ENCODE data around the gene CYB5R2.

The CYB5R2 gene

GRCh38 chr11:7654195-7654705 lies 19.1 kb downstream of the CYB5R2 start:
- Histone ChIP-seq H3K9ac (ENCODE audit: low read depth, low read length, poor library complexity, severe bottlenecking) (no peak overlapping the region), H3K4me2 (ENCODE audit: low read depth, low read length, poor library complexity, severe bottlenecking) (no peak overlapping the region), H3K4me1 (ENCODE audit: insufficient read depth, low read length, poor library complexity, severe bottlenecking) (no peaks in the 10 kb centered on the region), H3K36me3 (ENCODE audit: insufficient read depth, low read length) (no peaks in the 10 kb centered on the region), H3K9me3 (ENCODE audit: insufficient read depth, low read depth, low read length) (no peaks in the 10 kb centered on the region), H4K20me1 (ENCODE audit: insufficient read depth, low read length, poor library complexity, severe bottlenecking) (no peaks in the 10 kb centered on the region), H3K4me3 (ENCODE audit: low read length, poor library complexity, severe bottlenecking) (no peak overlapping the region), H3K27me3 (ENCODE audit: insufficient read depth, low read length, poor library complexity, severe bottlenecking) (no peaks in the 10 kb centered on the region), H3K9me2 (replicated peaks; ENCODE audit: low read depth, low read length) (no peaks in the 10 kb centered on the region), H2AFZ (ENCODE audit: low read length) (no peak overlapping the region), H3K79me2 (ENCODE audit: insufficient read depth, low read length) (no peaks in the 10 kb centered on the region), H3F3A (ENCODE audit: low read depth) (no peaks in the 10 kb centered on the region)
- TF ChIP-seq EZH2phosphoT487 (IDR thresholded peaks at IDR 0.05; ENCODE audit: borderline replicate concordance) (no peak), CTCF (conservative IDR thresholded peaks at IDR 0.05; ENCODE audit: low read length) (no peak)

GRCh38 chr11:7651700-7652099 lies 21.6 kb downstream of the CYB5R2 start:
- no peak overlapping the region for H3K4me2 ChIP-seq (ENCODE audit: low read depth, low read length, poor library complexity, severe bottlenecking)

GRCh38 chr11:7651140-7651551 lies 22.2 kb downstream of the CYB5R2 start:
- Histone ChIP-seq H3K4me1 (ENCODE audit: insufficient read depth, low read length, poor library complexity, severe bottlenecking) (no peaks in the 10 kb centered on the region), H3K9ac (ENCODE audit: low read depth, low read length, poor library complexity, severe bottlenecking) (no peak overlapping the region), H3K9me2 (replicated peaks; ENCODE audit: low read depth, low read length) (no peaks in the 10 kb centered on the region), H3F3A (ENCODE audit: low read depth) (no peaks in the 10 kb centered on the region), H3K27me3 (ENCODE audit: insufficient read depth, low read length, poor library complexity, severe bottlenecking) (no peaks in the 10 kb centered on the region), H3K79me2 (ENCODE audit: insufficient read depth, low read length) (no peaks in the 10 kb centered on the region), H3K4me3 (ENCODE audit: low read length, poor library complexity, severe bottlenecking) (no peak overlapping the region), H3K4me2 (ENCODE audit: low read depth, low read length, poor library complexity, severe bottlenecking) (no peak overlapping the region), H3K9me3 (ENCODE audit: insufficient read depth, low read depth, low read length) (no peaks in the 10 kb centered on the region), H2AFZ (ENCODE audit: low read length) (no peak overlapping the region), H4K20me1 (ENCODE audit: insufficient read depth, low read length, poor library complexity, severe bottlenecking) (no peaks in the 10 kb centered on the region), H3K36me3 (ENCODE audit: insufficient read depth, low read length) (no peaks in the 10 kb centered on the region)
- TF ChIP-seq EZH2phosphoT487 (IDR thresholded peaks at IDR 0.05; ENCODE audit: borderline replicate concordance) = no peak
- TF ChIP-seq CTCF (conservative IDR thresholded peaks at IDR 0.05; ENCODE audit: low read length) = no peak

More at GRCh38 chr11:7651700-7652099, 21.6 kb downstream of the CYB5R2 start:
- H3K4me1 ChIP-seq (ENCODE audit: insufficient read depth, low read length, poor library complexity, severe bottlenecking) = no peaks in the 10 kb centered on the region
- no peaks in the 10 kb centered on the region for H3K9me2 ChIP-seq (replicated peaks; ENCODE audit: low read depth, low read length)
- H3K9me3 ChIP-seq (ENCODE audit: insufficient read depth, low read depth, low read length) = no peaks in the 10 kb centered on the region
- H3K36me3 ChIP-seq (ENCODE audit: insufficient read depth, low read length) = no peaks in the 10 kb centered on the region
- no peak for TF ChIP-seq CTCF (conservative IDR thresholded peaks at IDR 0.05; ENCODE audit: low read length)
- TF ChIP-seq EZH2phosphoT487 (IDR thresholded peaks at IDR 0.05; ENCODE audit: borderline replicate concordance) = no peak
- H3K27me3 ChIP-seq (ENCODE audit: insufficient read depth, low read length, poor library complexity, severe bottlenecking) = no peaks in the 10 kb centered on the region
- H3K4me3 ChIP-seq (ENCODE audit: low read length, poor library complexity, severe bottlenecking) = no peak overlapping the region
- no peak overlapping the region for H2AFZ ChIP-seq (ENCODE audit: low read length)
- H3K9ac ChIP-seq (ENCODE audit: low read depth, low read length, poor library complexity, severe bottlenecking) = no peak overlapping the region
- H3F3A ChIP-seq (ENCODE audit: low read depth) = no peaks in the 10 kb centered on the region
- H3K79me2 ChIP-seq (ENCODE audit: insufficient read depth, low read length) = no peaks in the 10 kb centered on the region
- no peaks in the 10 kb centered on the region for H4K20me1 ChIP-seq (ENCODE audit: insufficient read depth, low read length, poor library complexity, severe bottlenecking)

Measured in Loucy (cell line).